HepG2 (cell line): ENCODE results near the gene FGGY. TPM values are rescaled to one million over a fixed set of nuclear protein-coding genes. Genes with fewer than 3 reads are reported as not detected.

Source experiments
- ATAC-seq: fragments of 200-7000 bp; cut with Tn5 transposase; 3 replicates; pipeline ENCODE4 v1.9.1; 2020; ENCODE audit warnings: mild to moderate bottlenecking, moderate library complexity
- BruUV-seq: library from RNA; stranded (reverse); fragments of 400-500 nt; replicated peaks from 2 replicates; lab custom pipeline; 2021; lab: Mats Ljungman, UMichigan
- CTCF ChIA-PET: fragments of 300-600 bp; formaldehyde crosslinking; extraction: SDS; loops from one replicate; lab custom pipeline; 2021; ENCODE audit warnings: low total read pairs, inconsistent platforms, low intra/inter-chr PET ratio; lab: Yijun Ruan, JAX
- POLR2A ChIA-PET: fragments of 350-600 bp; sonication (Branson Sonifier 250); formaldehyde crosslinking; loops from one replicate; lab custom pipeline; 2020; ENCODE audit warnings: antibody characterized with exemption, inconsistent platforms; lab: Yijun Ruan, JAX
- DNase-seq: peaks from one replicate; pipeline ENCODE4 v3.0.0-alpha.2; 2015; ENCODE audit warnings: low spot score
- FAIRE-seq: peaks from 3 replicates; lab custom pipeline; 2011; peaks lifted over from hg19 to GRCh38; lab: Jason Lieb, UNC
- H2AFZ ChIP-seq: one replicate; pipeline ENCODE4 v1.6.1; 2011; ENCODE audit warnings: low read length, inconsistent platforms
- H3K27ac ChIP-seq: fragments of 300-600 bp; 3 replicates; pipeline ENCODE4 v1.8.0; 2011; ENCODE audit warnings: mixed run types, mild to moderate bottlenecking, mixed read lengths, low read length, inconsistent platforms; ENCODE audit not compliant: insufficient read depth; ENCODE audit errors: extremely low read length
- H3K27me3 ChIP-seq, 2 experiments: fragments of 200-600 bp in 1 of 2; 2 replicates in 1 of 2; 3 replicates in 1 of 2; pipeline versions ENCODE4 v1.6.0 to v1.8.0; 2011; ENCODE audit warnings: low read length in 2 of 2, mild to moderate bottlenecking in 2 of 2, moderate library complexity in 2 of 2, inconsistent platforms in 1 of 2; ENCODE audit not compliant: insufficient read depth in 2 of 2, control insufficient read depth in 1 of 2
- H3K36me3 ChIP-seq, 2 experiments: fragments of 200-600 bp in 1 of 2; replicated peaks in 1 of 2; 2 replicates in 1 of 2; 3 replicates in 1 of 2; pipeline versions ENCODE4 v1.5.1 to v1.8.0; 2011; ENCODE audit warnings: low read length in 2 of 2, inconsistent platforms in 1 of 2; ENCODE audit not compliant: insufficient read depth in 2 of 2, control insufficient read depth in 1 of 2
- H3K4me1 ChIP-seq: 2 replicates; pipeline ENCODE4 v1.5.1; 2012; ENCODE audit warnings: low read length, inconsistent platforms; ENCODE audit not compliant: insufficient read depth
- H3K4me2 ChIP-seq: 2 replicates; pipeline ENCODE4 v1.6.0; 2011; ENCODE audit warnings: low read depth, low read length, inconsistent platforms
- H3K4me3 ChIP-seq, 3 experiments: fragments of 200-600 bp in 1 of 3; sonication (generic), shearing (Covaris generic) in 1 of 3; replicated peaks in 1 of 3; 2 replicates each; pipeline ENCODE4 v1.5.1; 2011 to 2016; ENCODE audit warnings: low read length in 3 of 3, inconsistent platforms in 2 of 3, low read depth in 2 of 3, mild to moderate bottlenecking in 2 of 3, control low read depth in 1 of 3, mixed read lengths in 1 of 3; ENCODE audit not compliant: insufficient read depth in 1 of 3
- H3K79me2 ChIP-seq: one replicate; pipeline ENCODE4 v1.6.1; 2011; ENCODE audit warnings: low read length, inconsistent platforms; ENCODE audit not compliant: insufficient read depth
- H3K9ac ChIP-seq: 2 replicates; pipeline ENCODE4 v1.6.0; 2011; ENCODE audit warnings: mild to moderate bottlenecking, low read depth, low read length, inconsistent platforms; ENCODE audit not compliant: insufficient read depth
- H3K9me3 ChIP-seq: 2 replicates; pipeline ENCODE4 v1.5.1; 2012; ENCODE audit warnings: mild to moderate bottlenecking, low read length
- H4K20me1 ChIP-seq: 2 replicates; pipeline ENCODE4 v1.6.0; 2011; ENCODE audit warnings: inconsistent platforms, mild to moderate bottlenecking, low read length, moderate library complexity; ENCODE audit not compliant: insufficient read depth
- CREB3 ChIP-seq: sonication (generic); formaldehyde crosslinking; IDR thresholded peaks from 2 replicates; pipeline ENCODE4 v1.5.0; 2020; ENCODE audit warnings: missing genetic modification reagents
- NR1H2 ChIP-seq: sonication (generic); formaldehyde crosslinking; IDR thresholded peaks from 2 replicates; pipeline ENCODE4 v1.8.1; 2022; ENCODE audit warnings: low read depth, missing genetic modification reagents, borderline replicate concordance
- SMAD3 ChIP-seq: sonication (generic); formaldehyde crosslinking; IDR thresholded peaks from 2 replicates; pipeline ENCODE4 v1.4.0; 2020; ENCODE audit warnings: missing genetic modification reagents
- TARDBP ChIP-seq: sonication (generic); formaldehyde crosslinking; IDR thresholded peaks from 2 replicates; pipeline ENCODE4 v1.8.0; 2022; ENCODE audit warnings: mild to moderate bottlenecking, missing genetic modification reagents
- TFDP1 ChIP-seq: IDR thresholded peaks from 2 replicates; pipeline ENCODE4 v1.6.1; 2016; ENCODE audit warnings: missing compliant biosample characterization, missing genetic modification reagents, borderline replicate concordance
- TRAFD1 ChIP-seq: sonication (generic); formaldehyde crosslinking; IDR thresholded peaks from 2 replicates; pipeline ENCODE4 v1.5.1; 2020; ENCODE audit warnings: missing genetic modification reagents, mild to moderate bottlenecking, borderline replicate concordance
- ZNF576 ChIP-seq: sonication (generic); formaldehyde crosslinking; IDR thresholded peaks from 2 replicates; pipeline ENCODE4 v1.4.0; 2020; ENCODE audit warnings: mild to moderate bottlenecking, missing genetic modification reagents
- ZNF607 ChIP-seq: sonication (generic); formaldehyde crosslinking; IDR thresholded peaks from 2 replicates; pipeline ENCODE4 v1.5.1; 2020; ENCODE audit warnings: missing genetic modification reagents, mild to moderate bottlenecking, borderline replicate concordance
- WGBS: methylation state at CpG from one replicate; pipeline ENCODE4 v1.1.6; 2017; ENCODE audit warnings: low lambda C conversion rate; 5-methylcytosine and 5-hydroxymethylcytosine counted together
- in situ Hi-C: cut with HindIII; loops from 2 replicates; pipeline ENCODE4 v1.10.0; 2017; ENCODE audit warnings: low pct_unique_long_range_greater_than_20kb; ENCODE audit not compliant: extremely low pct_ligation_motif_present
- intact Hi-C: fragments of 100-400 bp; cut with micrococcal nuclease; formaldehyde crosslinking; loops from one replicate; pipeline ENCODE4 v1.10.0; 2022; ENCODE audit not compliant: unreplicated experiment
- polyA plus RNA-seq, 8 experiments: library from polyadenylated mRNA; depleted of rRNA in 3 of 8; stranded (reverse) in 7 of 8; unstranded in 1 of 8; fragments of >200 nt; fragmentation: Illumina TruSeq in 4 of 8; extraction: Trizol in 4 of 8; gene quantifications; 2 replicates each; pipeline versions ENCODE4 v1.2.1 to v1.2.3, GENCODE V29; 2011 to 2016; ENCODE audit warnings: low read depth in 4 of 8, missing spikeins in 1 of 8, mixed read lengths in 1 of 8; ENCODE audit not compliant: insufficient read depth in 1 of 8
- total RNA-seq, 5 experiments: library from RNA; depleted of rRNA; stranded (reverse); fragments of >200 nt; fragmentation: Illumina TruSeq; extraction: Trizol; gene quantifications; 2 replicates each; pipeline ENCODE4 v1.2.3, GENCODE V29; 2016; ENCODE audit warnings: low read depth in 1 of 5

The FGGY gene
- total and polyA plus RNA-seq, 2 of the 13 experiments (the other 11 are each of a cell fraction or from before 2014, with no cell fraction given): 15.7 to 27.5 TPM

GRCh38 chr1:59604191-59604590 lies 307.3 kb downstream of the FGGY start (continued):
- no peak for TF ChIP-seq TFDP1 (CRISPR knock-in tag)

GRCh38 chr1:59605184-59605583 lies 308.3 kb downstream of the FGGY start:
- Histone ChIP-seq H3K4me1 (no peaks in the 10 kb centered on the region), H3K9ac (no peak overlapping the region), H3K27me3 (no peaks in the 10 kb centered on the region), H3K27ac (no peak overlapping the region), H2AFZ (no peak overlapping the region), H3K4me2 (no peak overlapping the region), H3K9me3 (no peaks in the 10 kb centered on the region), H3K4me3 (no peak overlapping the region), H4K20me1 (no peaks in the 10 kb centered on the region), H3K36me3 (no peaks in the 10 kb centered on the region), H3K79me2 (peaks cover 2% of the 10 kb centered on the region)
- BruUV-seq: no TSS peak
- TF ChIP-seq ZNF607 (CRISPR knock-in tag): no peak
- TF ChIP-seq NR1H2 (CRISPR knock-in tag): no peak
- no peak for TF ChIP-seq ZNF576
- TF ChIP-seq CREB3: no peak
- no peak for TF ChIP-seq TRAFD1 (CRISPR knock-in tag)
- TF ChIP-seq SMAD3 (CRISPR knock-in tag): no peak
- TF ChIP-seq TARDBP: no peak
- no peak for ATAC-seq
- no peak for FAIRE-seq
- POLR2A ChIA-PET: no interaction called here
- no peak for DNase-seq
- in situ Hi-C loops (no loop called here), intact Hi-C loops (no loop called here)
- 97% methylated on average over 3 of the region's 3 CpGs for WGBS
- CTCF ChIA-PET: no interaction called here
